Kidney epithelial cell (primary cell): ENCODE measurements around the gene RALGPS1. TPM values are rescaled to one million over a fixed set of nuclear protein-coding genes. Genes with fewer than 3 reads are reported as not detected.

Experiments used
- DNase-seq: peaks from one replicate; pipeline ENCODE4 v3.0.0-alpha.2; 2010; ENCODE audit warnings: low read depth
- H3K27me3 ChIP-seq: 2 replicates; pipeline ENCODE4 v1.6.0; 2011; ENCODE audit warnings: low read length; ENCODE audit not compliant: control insufficient read depth, insufficient read depth
- H3K36me3 ChIP-seq: 2 replicates; pipeline ENCODE4 v1.5.1; 2011; ENCODE audit warnings: low read length; ENCODE audit not compliant: control insufficient read depth, insufficient read depth
- H3K4me3 ChIP-seq: 2 replicates; pipeline ENCODE4 v1.5.1; 2011; ENCODE audit warnings: low read depth, mild to moderate bottlenecking, control low read depth, low read length
- total RNA-seq: library from RNA; depleted of rRNA; stranded (reverse); fragments of >200 nt; gene quantifications from 2 replicates; pipeline ENCODE4 v1.2.3, GENCODE V29; 2015
- TF ChIP-seq, protein P1 (sequence below): IDR thresholded peaks from 2 replicates; pipeline ENCODE4 v1.5.1; 2011; ENCODE audit warnings: mild to moderate bottlenecking, moderate library complexity, low read length, control low read depth, inconsistent platforms; ENCODE audit not compliant: insufficient read depth, poor library complexity, severe bottlenecking

Gene RALGPS1
- 5.6 and 8.8 TPM in 2 replicates for total RNA-seq

GRCh38 chr9:126914458-126915280 lies at the start of gene RALGPS1:
Gene RALGPS1, plus strand, starts transcription at chr9:126914782. Its CDS starts 47,508 bp downstream, at chr9:126962290.
- TF ChIP-seq, protein P1, sequence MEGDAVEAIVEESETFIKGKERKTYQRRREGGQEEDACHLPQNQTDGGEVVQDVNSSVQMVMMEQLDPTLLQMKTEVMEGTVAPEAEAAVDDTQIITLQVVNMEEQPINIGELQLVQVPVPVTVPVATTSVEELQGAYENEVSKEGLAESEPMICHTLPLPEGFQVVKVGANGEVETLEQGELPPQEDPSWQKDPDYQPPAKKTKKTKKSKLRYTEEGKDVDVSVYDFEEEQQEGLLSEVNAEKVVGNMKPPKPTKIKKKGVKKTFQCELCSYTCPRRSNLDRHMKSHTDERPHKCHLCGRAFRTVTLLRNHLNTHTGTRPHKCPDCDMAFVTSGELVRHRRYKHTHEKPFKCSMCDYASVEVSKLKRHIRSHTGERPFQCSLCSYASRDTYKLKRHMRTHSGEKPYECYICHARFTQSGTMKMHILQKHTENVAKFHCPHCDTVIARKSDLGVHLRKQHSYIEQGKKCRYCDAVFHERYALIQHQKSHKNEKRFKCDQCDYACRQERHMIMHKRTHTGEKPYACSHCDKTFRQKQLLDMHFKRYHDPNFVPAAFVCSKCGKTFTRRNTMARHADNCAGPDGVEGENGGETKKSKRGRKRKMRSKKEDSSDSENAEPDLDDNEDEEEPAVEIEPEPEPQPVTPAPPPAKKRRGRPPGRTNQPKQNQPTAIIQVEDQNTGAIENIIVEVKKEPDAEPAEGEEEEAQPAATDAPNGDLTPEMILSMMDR = no peak
- peak; percentile 70 for DNase-seq
- Histone ChIP-seq H3K36me3 (no peaks in the 10 kb centered on the region), H3K27me3 (peaks cover 9% of the 10 kb centered on the region), H3K4me3 (peak within 1 kb of the TSS; percentile 44)

DNA sequence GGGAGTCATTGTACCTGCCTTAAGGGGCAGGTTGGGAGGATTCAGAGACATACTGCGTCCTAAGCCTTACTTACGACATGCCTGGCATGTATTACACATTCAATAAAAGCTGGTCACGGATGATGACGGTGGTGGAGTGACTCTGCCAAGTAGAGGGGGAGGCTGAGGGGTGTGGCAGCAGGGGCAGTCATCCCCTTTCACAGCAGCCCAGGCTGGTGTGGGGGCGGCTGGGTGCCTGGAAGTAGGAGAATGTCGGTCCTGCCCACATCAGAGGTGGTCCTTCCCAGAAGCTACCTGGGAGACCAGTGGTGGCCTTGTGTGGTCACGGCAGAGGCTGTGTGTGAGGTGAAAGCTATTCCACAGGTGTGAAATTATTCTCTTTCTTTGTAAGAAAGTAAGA lies 45.2 kb upstream of the RALGPS1 start:
- TF ChIP-seq, protein P1 = no peak
- H3K4me3 ChIP-seq = no peak overlapping the region
- no peaks in the 10 kb centered on the region for H3K27me3 ChIP-seq
- DNase-seq = no peak
- peaks cover 1% of the 10 kb centered on the region for H3K36me3 ChIP-seq

- no peak for DNase-seq
- Histone ChIP-seq H3K4me3 (no peak overlapping the region), H3K36me3 (no peaks in the 10 kb centered on the region), H3K27me3 (no peaks in the 10 kb centered on the region)
- TF ChIP-seq, protein P1 = no peak
Measured at GRCh38 chr9:126872516-126872915, 42.1 kb upstream of the RALGPS1 start.

DNA sequence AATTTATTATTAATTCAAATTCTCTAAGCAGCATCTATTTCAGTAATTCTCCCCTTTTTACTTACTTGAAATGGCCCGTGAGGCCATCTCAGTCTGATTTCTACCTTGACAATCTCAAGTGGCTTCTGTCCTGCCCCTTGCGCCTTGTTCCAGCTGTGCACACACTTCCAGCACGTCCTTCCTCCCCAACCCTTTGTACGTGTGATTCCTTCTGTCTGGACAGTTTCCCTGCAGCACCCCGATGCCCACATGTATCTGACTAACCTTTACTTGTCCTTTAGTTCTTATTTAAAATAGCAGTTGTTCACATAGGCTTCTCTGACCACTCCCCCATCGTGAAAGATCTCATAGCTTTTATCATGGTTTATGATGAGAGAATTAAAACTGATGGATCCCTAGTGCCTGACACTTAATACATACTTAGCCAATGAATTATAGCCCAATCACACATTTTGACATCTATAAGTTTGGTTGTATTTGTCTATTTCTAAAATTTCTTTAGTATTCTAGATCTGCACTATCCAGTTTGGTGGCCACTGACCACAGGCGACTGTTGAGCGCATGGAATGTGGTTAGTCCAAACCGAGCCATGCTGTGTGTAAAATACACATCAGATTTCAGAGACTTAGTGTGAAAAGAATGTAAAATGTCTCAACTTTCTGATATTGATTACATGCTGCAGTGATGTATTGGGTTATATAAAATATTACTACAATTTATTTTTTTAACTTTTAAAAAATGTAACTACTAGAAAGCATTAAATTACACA lies 39.9 kb upstream of the RALGPS1 start:
- Histone ChIP-seq H3K36me3 (no peaks in the 10 kb centered on the region), H3K27me3 (no peaks in the 10 kb centered on the region), H3K4me3 (no peak overlapping the region)
- DNase-seq = no peak
- TF ChIP-seq, protein P1 = no peak

DNA sequence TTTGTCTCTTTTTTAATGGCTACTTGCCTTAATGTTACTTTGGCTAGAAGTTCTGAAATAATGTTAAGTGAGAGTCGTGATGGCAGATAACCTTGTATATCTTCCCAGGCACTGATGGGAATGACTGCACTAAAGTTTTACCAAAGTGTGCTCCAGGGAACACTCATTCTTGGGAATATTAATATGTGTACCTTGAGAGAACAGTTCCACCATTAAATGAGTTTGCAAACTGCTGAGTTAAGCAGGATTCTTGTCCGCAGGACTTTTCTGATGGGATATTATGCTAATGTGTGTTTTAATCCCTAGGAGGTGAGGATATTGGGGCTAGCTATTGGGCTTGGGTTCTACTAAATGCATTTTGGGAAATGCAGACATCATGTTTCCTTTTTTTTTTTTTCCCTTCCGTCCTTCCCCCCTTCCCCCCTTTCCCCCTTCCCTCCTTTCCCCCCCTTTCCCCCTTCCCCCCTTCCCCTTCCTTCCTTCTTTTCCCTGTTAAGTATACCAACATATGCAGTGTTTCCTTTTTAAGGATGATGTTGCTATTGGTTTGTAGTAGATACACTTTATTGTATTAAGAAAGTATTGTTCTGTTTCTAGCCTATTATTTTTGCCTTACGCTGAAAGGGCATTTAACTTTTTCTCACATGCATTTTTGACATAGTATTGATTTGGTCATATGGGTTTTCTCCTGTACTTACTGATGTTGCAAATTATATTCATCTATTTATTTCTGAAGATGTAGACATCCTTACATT lies 38.6 kb upstream of the RALGPS1 start:
- Histone ChIP-seq H3K36me3 (peaks cover 1% of the 10 kb centered on the region), H3K27me3 (no peaks in the 10 kb centered on the region), H3K4me3 (no peak overlapping the region)
- TF ChIP-seq, protein P1 = no peak
- no peak for DNase-seq
